LoVo (cell line): ENCODE data around the gene FBXW11.

Experiments used
- DNase-seq: peaks from one replicate; pipeline ENCODE4 v3.0.0-alpha.2; 2016; ENCODE audit warnings: low spot score

The FBXW11 gene

DNA sequence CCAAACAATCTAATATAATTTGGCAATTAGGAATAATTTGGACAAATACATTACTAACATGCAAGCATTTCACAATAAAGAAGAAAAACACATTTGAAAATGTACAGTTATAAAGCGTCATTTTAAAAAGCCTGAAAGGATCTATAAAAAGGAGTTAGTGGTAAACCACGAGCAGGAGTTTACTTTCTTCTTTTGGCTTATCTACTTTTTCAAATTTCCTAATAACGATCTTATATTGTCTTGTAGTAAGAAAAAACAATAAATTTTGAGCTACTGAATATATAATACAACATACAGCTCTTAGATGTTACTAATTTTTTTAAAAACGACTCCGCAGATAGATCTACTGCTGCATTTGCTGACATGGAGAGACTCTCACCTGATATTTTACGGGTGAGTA is 141.0 kb downstream of the FBXW11 start:
- DNase-seq: no peak

DNA sequence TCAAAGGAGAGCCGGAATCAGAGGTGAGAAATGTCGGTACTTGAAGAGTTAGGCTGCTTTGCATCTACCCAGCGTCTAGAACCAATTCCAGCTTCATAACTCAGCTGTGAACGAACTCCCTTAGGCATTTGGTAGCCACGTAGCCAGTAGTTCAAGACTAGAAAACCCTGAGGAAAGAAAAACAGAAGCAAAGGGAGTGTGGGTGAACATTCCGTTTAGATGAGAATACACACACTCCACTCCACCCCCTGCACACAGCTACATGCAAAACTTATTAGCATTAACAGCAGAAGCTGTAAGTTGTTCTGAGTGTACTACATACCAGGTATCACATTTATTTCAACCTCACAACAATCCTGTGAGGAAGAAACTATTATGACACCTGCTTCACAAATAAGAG is 142.5 kb downstream of the FBXW11 start:
- DNase-seq: no peak

DNA sequence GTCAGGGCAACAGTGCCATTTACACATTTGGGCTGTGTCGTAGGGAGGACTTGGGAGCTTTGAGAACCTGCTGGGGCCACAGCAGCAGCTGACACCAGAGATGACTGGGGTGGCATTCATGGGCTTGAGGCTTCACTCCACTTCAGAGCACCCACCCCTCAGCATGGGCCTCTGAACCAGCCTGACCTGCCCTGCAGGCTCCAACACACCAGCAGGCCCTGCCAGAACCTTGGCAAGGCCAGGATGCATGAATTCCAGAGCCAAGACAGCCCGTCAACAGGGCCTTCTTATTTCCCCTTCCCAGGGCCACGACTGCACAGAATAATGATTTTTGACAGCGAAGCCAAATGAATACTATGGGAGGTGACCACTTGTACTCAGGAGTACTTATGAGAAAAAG is 143.8 kb downstream of the FBXW11 start:
- DNase-seq: no peak

DNA sequence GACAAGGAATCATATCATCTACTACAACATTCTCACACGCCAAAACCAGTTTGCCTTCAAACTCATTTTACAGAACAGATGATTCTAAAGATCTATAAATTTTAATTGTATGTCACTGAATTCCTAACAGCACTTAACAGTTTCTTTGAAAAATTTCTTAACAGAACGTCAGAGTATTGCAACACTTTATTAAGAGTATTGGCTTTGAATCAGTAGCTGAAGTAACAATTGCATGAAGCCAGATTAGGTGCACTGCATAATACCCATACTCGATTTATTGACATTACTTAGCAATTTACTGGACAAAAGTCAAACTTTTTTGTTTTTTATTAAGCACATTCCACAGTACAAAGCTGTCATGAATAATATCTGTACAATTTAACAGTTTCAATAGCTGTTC is 145.1 kb downstream of the FBXW11 start:
- DNase-seq: no peak

DNA sequence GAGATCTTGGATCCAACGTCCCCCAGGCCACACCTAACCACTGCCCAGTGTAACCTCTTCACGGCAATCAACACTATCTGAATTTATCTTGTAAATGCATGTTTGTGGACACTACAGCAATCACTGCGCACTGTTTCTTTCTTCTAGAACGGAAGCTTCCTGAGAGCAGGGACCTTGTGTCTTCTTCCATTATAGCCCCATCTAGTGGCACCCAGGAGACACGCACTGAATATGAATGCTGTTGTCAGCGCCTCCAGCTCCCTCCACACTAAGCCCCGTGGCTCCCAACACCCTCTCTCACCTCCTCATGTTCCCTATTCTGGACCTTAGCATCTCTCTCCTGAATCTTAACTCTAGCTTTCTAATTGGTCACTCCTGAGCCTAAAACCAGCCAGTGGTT is 148.1 kb downstream of the FBXW11 start:
- DNase-seq: no peak

DNA sequence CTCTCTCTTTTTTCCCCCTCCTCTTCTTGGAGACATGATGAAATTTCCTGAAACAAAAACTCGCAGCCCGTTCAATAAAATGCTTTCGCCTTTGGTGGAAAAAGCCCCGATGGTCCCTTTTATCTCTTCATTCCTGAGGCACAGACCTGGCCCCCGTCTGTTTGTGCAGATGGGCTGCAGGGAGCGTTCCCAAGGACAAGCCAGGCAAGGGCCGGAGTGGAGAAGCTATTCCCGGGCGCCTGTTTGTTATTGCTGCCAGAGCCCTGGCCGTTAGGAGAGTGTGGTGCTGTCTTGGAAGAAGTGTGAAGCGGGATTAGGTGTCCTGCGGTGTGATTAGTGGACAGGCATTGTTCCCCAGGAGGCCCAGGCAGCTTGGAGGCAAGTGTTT is 149.0 kb downstream of the FBXW11 start:
- DNase-seq: no peak

DNA sequence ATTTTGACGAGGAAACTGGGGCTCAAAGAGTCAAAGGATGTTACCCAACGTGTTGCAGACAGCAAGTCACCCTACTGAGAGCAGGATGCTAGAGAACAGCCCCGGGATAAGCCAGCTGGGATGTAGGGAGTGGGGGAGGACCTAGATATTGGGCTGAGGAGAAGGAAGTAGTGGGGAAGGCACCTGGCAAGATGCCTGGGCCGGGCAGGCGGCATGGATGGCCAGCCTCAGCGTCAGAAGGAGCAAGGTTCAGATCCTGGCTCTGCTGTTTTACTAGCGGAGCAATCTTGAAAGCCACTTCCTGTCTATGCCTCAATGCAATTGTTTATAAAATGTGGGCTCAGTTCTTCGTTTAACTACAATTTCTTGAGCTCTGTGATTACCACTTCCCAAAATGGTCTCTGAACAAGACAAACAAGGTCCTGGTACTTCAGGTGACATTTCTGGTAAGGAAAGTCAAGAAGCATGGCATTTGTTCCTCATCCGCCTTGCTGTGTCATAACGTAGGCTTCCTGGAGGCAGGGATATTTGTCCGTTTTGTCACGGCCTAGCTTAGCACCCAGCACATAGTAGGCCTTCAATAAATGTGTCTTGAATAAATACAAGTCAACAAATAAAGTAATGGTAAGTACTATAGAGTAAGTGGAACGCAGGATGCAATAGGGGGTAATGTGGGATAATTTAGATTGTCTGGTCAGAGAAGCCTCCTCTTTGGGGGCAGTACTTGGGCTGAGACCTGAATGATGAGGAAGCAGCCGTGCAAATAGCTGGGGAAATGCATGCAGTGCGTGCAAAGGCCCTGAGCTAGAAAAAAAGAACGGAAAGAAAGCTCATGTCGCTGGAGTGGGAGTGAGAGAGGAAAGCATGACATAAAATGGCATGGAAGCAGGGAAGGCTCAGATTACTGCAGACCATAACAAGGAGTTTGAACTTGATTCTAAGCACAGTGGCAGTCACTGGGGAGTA is 150.4 kb downstream of the FBXW11 start:
- DNase-seq: no peak

DNA sequence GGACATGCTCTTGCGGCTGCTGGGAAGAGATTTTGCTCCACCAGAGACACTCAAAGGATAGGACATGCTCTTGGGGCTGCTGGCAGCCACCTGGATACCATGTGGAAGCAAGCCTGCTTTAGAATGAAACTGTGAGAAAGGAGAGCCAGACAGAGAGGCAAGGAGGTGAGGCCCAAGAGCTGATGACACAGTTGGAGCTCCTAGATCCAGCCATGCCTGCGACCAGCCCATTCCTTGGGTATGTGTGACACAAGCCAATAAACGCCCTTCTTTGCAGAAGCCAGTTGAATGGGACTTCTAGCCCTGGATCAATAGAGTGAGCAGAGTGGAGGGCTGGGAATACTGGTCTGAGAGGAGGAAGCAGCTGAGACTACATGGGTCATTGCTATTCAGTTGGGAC is 151.2 kb downstream of the FBXW11 start:
- no peak for DNase-seq

DNA sequence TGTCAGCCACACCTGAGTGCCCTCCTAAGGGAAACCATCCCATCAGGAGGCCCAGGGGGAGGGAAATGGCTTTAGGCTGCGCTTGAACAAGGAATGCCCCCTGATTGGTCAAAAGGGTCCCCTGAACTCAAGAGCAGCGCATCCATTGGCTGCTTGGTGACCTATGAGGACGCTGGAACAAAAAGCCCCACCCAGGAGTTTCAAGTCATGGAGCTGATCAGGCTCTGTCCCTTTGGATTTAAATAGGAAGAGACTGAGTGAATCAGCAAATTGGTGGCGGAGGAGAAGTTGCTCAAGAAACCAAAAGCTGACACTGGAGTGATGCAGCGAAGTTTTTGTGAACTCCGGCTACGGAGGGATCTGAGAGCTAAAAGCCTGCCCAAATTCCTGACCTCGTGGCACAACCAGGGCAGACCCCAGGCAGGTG is 154.2 kb downstream of the FBXW11 start:
- DNase-seq: no peak

DNA sequence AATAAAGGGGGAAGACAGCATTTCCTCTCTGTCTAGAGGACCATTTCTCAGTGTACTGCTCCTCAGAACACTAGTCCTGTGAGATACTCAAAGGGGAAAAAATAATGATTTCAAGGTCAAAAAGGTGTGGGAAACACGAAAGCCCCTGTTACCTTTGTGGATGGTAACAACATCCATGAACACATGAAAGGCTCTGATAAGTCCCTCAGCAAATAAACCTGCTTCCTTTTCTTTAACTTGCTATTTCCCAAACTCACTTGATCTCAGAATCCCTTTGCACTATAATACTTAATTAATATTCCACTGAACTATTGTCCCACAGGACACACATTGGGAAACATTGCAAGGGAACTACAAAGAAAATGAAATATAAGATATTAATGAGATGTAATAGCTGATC is 155.2 kb downstream of the FBXW11 start:
- no peak for DNase-seq

DNA sequence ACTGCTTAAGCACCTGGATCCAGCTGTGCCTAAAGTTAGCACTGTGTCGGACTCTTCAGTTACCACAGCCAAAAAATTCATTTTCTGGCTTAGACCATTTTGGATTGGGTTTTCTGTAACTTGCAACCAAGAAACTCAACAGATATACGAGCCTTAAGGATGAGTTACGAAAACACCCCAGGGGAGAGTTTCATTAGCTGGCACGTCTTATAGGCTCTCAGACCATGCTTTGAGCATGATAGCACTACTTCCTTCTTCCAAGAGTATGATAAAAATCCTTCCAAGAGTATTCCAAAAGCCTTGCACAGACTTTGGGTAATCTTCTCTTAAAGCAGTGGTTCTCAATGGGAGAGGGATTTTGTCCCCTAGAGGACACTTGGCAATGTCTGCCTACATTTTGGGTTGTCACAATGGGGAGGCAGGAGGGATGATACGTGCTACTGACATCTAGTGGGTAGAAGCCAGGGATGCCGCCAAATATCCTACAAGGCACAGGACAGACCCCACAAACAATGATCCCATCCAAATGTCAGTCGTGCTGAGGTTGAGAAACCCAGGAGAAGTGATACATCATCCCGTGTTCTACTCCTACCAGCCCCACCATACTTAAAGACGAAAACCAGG is 156.0 kb downstream of the FBXW11 start:
- DNase-seq: no peak

DNA sequence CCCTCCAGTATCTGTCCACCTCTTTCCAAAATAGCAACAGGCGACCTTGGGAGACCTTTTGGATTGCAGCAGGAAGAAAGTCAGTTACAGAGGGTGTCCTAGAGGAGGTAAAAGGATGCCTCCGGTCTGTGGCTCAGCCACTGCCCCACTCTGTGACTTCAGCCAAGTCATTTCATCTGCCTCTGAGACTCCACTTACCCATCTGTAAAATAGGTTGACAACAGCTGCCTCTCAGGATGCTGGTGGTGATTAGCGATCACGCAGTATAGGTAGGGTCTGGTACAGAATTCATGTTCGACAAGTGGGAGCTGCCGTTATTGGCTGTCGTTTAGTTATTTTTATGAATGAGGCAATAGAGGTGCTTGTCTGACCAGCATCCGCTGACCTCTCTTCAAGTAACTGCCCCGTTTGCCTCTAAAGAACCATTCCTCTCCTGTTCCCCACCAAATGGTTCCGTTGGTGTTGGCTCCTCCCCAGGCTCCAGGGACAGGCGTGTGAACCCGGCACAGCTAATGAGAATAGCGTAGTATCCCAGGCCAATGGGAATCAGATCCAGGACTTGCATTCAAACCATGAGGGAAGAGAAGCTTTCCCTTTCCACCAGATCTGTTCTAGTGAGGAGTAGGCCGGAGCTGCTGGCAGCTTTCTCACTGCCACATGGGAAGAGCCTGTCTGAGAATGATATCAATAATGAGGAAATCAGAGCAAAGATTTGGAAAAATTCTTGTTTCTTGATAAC is 156.7 kb downstream of the FBXW11 start:
- no peak for DNase-seq

DNA sequence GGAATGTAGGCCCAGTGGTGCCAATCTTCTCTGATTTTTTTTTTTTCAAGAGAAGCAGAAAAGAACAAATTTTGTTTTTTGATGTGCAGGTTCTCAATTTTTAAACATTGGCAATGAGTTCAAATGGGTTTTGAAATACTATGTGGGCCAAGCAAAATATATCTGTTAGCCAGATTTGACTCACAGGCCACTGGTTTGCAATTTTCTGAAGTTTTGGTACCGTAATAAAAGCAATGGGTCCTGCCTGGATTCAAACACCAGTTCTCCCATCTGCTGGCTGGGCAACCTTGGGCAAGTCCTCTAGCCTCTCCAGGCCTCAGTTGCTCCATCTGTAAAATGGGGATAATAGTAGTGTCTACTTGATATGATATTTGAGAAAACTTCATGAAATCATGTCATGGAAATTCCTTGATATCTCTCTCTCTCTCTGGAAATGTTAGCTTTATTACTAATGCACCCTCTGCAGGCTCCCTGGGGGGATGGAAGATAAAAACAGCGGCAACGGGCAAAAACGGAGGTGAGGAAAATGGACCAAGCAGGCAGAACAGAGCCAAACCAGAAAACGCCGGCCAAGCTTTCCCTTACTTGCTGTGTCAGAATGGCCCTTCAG is 157.4 kb downstream of the FBXW11 start:
- no peak for DNase-seq

DNA sequence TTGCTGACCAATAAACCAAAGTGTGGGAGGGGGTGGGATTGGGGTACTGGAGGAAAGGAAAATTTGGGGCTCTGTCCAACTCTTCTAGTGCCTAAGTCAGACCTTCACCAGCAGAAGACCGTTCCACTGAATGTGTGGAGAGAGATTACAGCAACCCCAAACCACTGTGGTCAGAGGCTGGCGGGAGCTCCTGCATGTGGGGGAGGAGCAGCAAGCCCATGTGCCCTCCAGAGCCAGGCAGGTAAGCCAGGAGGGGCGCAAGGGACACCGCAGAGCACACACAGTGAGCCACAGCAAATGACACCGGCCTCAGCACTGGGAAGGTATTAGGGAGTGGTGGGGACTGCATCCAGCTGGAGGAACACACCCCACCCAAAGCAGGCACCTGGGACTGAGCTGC is 158.0 kb downstream of the FBXW11 start:
- DNase-seq: no peak

DNA sequence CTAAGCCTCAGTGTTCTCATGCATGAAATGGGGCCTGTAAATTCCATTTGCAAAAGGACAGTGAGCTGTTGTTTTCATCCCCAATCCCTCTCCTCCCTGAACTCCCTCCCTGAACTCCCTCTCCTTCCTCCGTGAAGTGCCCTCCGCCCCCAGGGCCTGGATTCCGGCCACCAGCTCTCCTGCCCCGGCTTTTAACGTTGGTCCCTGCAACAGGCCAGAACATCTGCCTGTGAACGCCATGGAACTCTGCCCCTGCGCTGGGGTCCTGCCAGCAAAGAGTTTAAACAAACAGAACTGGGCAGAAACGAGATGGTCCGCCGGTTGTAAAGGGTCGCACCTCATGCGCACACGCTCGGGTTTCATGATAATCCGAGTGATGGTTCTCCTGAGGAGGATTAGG is 158.4 kb downstream of the FBXW11 start:
- DNase-seq: no peak

DNA sequence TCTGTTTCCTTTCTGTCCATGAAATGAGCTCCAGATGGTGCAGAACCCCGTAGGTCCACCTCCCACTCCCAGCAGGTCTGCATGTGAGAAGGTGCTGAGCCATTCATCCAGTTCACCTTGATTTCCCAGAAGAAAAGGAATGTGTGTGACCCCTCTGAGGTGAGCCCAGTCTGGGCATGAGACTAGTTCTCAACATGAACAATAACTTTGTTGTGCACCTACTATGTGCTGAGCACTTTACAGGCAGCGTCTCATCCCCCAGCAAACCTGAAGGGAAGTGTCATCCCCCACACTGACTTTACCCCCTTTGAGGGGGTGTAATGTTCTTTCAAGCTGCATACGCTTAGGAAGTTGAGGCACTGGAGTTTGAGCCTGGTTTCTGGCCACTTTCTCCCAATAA is 159.4 kb downstream of the FBXW11 start:
- no peak for DNase-seq

DNA sequence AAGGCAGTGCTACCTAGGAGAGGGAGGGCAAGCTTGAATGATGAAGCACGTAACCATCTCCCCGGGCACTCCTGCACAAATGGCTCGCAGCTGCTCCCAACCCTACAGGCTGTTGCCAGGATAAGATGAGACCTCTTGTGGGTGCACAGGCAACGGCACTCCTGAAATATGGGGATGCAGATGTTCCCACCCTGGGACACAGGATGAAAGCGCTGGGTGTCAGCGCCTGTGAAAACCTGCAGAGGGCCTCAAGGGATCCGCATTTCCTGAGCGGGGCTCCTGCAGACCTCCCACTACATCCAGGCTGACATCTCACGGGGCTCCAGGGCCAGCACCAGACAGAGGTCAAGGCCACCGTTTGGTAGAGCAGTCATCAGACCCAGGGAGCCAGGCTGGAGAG is 160.1 kb downstream of the FBXW11 start:
- no peak for DNase-seq

DNA sequence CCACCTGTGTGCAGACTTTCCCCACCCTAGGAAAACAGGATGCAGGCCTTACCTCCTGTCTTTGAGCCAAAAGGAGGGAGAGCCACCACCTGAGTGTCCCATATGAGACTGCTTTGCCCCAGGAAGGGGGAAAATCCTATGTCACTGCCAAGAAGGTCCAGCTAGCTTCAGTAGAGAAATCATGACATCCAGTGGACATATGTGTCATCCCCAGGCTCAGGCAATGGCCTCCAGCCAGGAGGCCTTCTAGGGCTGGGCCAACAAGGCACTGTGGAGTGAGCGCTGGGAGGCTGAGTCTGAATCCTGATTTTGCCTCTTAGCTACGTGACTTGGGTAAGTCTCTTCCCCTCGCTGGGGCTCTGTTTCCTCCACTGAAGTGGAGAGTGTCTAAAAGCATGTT is 160.6 kb downstream of the FBXW11 start:
- DNase-seq: no peak

DNA sequence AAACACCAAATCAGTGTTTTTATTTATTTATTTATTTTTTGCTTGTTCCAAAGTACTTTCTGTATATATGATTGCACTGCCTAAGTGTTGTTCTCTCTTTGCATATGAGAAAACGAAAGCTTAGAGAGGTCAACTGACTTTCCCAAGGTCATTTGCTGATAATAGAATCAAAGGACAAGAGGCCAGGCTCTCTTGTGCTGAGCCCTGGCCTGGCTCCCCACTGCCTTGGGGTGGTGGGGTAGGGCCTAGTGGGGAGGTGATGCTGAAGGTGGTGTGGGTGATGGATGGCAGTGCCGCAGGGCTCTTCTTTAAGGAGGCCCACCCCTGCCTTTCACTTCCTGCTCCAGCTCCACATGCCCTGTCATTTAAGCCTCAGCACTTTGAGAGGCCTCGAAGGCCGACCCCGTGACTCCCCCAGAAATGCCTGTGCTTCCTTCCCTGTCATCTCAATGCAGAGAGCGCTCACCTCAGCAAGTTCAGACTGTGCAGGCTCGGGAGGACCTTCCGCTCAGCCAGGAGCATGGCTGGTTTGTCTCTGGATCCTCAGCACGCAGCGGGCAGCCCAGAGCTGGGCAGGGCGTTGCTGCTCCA is 161.3 kb downstream of the FBXW11 start:
- DNase-seq: no peak

DNA sequence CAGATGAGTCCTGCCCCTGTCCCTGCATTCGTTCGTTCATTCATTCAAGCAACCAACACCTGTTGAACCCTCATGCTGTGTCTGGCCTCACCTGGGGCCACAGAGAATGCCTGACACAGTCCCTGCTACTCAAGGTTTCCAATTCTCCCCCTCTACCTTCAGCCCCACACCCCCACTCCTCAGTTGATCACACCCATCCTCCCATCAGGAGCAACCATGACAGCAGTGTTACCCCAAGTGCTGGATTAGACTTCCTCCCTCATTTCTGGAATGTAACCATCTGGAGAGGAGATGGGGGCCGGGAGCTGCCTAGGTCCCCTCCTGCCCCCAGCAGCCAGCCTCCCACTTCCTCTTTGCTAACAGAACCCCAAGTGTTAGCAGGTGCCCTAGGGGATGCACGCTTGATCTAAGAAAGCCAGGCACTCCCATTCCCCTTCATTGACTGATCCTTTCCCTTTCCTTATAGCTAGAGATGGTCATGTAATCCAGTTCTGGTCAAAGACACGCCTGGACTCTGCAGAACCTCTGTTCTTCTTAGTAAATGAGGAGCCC is 163.6 kb downstream of the FBXW11 start:
- DNase-seq: no peak

DNA sequence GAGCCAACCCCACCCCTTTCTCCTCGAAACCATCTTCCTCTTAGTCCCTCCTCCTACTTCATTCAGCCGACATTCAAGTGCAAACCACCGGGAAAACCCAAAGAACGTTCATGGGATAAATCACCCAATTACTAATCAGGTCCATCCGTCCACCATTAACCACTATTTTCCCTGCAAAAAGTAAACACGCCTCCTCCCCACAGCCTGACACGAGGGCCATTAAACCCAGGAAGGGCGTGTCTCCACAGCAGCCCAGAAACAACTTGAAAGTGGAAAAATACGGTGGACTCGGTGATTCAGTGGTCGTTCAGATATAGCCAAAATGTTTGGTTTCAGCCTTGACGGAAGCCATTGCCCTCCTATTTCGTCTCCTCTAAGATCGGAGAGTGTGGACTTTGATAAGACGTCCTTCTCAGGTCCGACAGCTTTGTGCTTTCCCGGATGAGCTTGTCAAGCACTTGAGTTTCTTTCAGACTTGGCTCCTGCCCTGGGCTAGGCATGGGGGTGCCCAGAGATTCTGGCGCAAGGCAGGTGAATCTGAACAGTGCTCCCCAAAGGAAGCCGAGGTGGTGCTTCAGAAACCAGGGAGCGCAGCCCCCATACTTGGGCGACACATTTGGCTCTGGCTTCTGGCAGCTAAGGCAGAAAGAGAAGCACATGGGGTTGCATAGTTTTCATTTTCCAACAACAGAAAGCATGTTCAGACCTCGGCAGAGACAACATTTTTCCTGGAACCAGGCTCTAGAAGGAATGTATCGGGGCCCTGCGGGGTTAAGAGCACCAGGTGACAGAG is 164.3 kb downstream of the FBXW11 start:
- DNase-seq: no peak
